RCC 7860 (cell line): ENCODE measurements around the gene BAIAP2L2.
A peak's percentile ranks its signal among the peaks of the same experiment; 100 is the strongest.

Source experiments
- DNase-seq: peaks from one replicate; pipeline ENCODE4 v3.0.0-alpha.2; 2015; ENCODE audit warnings: low spot score
- FAIRE-seq: peaks from 2 replicates; lab custom pipeline; 2012; peaks lifted over from hg19 to GRCh38; lab: Jason Lieb, UNC

The BAIAP2L2 gene

DNA sequence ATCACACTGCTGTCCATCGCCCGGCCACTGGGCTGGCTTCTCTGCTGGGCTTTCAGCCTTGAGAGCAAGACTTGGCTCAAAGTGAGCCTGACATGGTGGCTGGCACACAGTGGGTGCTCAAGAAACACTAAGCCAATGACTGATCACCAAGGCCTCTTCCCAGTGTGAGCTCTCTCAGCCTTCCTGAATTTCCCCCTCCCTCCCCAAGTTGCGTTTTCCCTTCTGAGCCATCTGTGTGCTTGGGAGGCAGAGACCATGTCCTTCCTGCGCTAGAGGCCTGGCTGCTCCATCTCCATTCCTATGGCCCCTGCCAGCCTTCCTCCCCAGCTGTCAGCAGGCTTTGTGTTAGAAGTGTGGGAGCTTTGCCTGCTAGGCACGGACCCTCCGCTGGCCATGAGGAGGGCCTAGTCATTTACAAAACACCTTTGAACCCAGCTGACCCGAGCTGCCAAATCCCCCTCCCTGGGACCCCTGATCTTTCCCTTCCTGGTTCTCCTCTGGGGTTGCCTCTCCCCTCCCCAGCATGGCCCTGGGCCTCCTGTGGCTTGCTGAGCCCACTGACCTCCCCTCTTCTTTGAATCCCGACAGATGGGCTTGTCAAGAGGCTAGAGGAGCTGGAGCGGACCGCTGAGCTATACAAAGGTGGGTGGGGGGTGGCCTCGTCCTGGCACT, 40.1 kb downstream of the BAIAP2L2 start:
- FAIRE-seq, result no peak
- DNase-seq, result no peak

DNA sequence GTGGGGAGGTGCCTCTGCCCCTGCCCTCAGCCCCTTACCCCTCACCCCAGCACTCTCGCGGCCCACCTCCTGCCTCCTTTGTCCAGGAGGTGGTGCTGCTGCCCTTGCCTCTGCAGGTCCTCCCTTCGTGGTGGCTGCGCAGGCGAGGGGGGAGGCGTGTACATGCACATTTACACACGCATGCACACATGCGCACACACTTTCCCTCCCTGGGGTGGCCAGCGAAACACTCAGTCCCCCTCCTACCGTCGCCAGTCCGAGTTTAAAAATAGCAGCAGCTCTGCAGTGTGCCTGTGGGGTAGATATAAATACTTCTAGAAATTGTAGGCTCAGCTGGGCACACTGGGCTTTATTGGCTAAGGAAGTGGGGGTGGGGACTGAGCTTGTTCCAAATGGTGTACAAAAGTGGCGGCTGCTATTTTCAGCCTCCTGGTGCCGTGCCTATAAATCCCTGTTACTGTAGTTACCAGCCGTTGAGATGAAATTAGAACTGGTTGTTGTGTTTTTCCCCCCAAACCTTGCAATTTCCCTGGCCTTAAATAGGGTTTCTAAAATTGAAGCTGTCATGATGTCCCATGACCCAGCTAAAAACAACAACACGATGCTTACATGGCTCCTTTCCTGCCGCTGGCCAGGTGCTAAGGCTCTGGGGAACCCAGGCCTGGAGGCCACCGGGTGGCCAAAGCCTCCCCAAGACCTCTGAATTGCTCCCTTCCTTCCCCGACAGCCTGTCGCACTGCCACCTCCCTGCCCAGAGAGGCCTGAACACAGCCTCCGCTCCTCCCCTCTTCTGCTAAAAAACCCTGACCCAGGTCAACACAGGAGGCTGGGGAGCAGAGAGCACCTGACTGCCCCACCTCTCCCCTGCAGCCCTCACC, 40.9 kb downstream of the BAIAP2L2 start:
- DNase-seq (no peak), FAIRE-seq (no peak)

DNA sequence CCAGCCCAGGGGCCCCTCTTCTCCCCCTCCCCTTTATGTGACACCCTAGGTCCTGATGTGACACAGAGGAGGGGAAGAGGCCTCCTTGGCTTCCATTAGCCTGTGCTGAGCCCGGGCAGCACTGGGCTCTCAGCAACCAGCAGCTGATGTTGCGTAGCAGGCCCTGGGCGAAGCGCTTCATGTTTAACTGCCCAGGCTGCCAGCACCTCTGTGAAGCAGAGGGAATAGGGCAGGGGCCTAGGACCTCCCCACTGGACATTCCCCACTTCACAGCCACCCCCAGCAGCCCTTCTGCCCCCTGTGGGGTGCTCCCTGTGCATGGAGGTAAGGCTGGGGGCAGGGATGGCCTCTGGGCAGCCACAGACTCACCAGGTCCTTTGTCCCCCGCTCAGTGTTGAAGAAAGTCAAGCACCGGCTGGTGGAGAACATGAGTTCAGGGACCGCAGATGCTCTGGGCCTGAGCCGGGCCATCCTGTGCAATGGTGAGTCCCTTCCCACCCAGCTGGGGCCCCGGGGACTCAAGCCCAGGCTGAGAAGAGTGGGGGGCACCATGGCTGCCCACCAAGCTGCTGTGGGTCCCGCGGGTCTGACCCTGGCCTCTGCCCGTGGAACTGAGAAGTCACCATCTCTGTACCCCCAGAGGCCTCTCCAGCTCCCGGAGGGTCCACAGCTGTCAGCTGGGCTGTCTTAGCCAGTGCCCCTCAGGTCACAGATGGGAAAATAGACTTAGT, 41.7 kb downstream of the BAIAP2L2 start:
- no peak for FAIRE-seq
- no peak for DNase-seq

DNA sequence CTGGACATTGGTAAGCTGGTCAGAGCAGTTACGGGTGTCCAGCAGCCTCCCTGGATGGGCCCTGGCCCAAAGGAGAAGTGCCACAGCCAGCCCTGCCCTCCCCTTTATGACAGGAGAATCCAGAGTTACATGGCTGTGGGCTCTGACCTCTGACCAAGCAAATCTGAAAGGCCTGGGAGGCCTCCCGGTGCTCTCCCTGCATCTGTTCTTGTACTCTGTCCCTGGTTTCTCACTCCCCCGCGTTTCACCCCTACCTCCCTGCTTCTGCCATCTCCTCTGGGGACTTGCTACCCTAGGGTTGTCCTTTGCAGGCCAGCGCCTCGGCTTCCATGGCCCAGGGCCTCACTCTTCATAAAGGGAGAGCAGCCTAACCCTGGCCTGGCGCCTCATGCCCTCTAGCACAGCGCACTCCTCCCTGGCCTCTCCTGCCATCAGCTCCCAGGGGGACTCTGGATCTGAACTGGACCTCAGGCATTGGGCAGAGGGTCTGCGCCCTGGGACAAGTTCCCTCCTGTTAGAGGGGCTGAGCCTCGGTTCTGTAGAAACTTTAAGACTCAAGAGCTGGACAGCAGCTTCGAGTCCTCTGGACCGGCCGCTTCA, 42.6 kb downstream of the BAIAP2L2 start:
- no peak for DNase-seq
- FAIRE-seq, result no peak

DNA sequence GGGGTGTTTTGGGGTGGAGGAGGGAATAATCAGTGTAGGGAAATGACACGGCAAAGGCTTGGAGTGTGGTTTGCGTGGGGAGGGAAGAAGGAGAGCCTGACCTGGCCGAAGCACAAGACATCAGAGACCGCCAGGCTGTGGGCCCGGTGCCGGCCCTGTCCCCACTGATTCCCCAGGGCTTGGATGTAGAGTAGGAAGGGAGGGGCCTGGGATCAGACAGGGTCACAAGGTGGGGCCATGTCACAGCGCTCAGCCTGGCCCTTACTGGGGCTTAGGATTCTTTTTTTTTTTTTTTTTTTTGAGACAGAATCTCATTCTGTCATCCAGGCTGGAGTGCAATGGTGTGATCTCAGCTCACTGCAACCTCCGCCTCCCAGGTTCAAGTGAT, 43.5 kb downstream of the BAIAP2L2 start:
- no peak for FAIRE-seq
- no peak for DNase-seq

DNA sequence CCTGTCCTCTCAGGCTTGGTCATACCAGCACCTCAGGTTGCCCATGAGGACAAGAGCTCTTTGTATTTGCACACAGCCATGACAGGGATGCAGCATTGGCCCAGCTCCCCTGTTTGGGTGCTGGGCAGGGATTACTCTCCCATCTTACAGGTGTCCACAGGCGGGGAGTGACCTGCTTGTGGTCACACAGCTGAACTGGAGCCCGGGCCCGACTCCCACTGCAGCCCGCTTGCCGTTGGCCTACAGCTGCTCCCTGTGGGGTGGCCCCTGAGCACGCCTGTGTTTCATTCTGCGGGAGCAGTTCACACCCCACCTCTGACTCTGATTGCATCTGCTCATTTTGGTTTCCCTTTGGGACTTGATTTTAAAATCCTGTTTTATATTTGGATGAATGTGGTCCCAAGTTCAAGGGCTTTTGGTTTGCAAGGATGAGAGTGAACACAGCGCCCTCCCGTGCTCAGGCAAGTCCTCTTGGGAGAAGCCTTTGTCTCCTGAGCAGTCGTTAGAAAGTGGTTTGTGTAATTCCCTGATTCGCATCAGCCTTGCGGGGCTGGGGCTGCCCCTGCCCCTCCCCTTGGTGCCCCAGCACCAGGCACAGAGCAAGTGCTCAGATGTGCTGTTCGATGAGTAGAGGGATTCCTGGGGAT, 44.0 kb downstream of the BAIAP2L2 start:
- FAIRE-seq (no peak), DNase-seq (no peak)

DNA sequence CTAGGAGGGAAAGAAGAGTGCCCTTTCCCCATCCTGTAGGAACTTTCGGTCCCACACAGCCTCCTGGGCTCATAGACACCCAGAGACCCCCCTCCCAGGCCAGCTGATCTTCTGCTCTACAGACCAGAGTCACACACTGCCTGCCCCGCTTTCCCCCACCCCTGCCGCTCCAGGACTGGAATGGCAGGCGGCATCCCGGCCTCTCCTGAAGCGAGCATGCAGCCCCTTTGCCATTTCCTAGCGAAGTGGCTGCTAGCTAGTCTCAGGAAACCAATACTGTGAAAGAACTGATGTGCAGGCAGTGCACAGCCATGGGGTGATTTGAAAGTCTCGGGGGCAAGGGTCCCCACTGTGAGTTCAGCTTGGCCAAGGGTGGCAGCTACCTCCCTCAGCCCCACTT, 44.9 kb downstream of the BAIAP2L2 start:
- FAIRE-seq (no peak), DNase-seq (no peak)

DNA sequence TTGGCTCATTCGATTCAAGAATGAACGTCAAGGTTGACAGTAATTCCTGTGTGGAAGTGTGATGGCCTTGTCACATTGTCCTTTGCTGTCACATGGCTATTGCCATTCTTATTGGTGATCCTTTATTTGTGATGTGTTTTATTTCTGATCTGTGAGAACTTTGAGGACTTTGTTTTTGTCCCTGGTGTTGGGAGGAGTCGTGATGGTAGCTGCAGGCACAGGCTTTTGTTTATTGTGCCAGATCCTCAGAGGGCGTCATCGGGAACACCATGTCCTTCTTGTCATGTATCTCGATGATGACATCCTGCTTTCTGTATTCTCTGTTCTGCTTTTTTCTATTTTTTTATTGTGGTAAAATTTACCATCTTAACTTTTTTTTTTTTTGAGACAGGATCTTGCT, 47.7 kb downstream of the BAIAP2L2 start:
- FAIRE-seq (no peak), DNase-seq (no peak)

DNA sequence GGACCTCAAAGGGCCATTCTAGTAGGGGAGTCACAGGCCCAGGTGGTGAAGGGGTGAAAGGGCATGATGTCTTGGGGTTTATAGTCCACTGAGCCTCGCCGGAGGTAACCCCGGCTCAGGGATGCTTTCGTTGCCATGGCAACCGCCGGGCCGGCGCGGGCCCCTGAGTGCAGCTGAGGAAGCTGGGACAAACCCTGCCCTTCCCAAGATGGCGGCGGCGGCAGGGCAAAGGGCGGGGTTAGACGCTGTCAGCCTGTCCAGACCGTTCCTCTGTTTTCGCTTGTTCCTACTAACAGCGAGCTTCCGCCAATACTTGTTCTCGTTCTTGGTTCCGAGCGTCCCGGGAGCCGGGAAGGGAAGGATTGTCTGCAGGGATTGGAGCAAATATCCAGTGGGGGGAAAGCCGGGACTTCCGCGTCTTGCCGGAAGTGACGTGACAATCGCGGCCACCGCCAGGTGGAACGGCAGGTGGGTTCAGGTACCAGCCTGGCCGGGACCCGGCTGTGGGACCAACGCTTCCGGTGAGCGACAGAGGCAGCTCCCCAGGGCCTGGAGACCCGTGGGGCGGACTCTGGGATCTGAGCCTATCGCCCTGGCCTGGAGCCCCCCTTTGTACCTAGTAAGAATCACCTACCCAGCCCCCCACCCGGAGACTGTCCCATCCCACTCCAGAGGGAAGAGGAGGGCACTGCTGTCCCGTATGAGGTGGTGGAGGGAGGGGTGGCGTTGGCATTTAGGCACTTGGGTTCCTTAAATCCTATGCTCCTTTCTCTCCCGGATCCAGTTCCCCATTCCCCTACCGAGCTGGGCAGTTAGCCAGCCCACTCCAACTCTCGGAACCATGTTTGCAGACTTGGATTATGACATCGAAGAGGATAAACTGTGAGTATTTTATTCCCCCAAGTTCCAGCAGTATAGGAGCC, 53.3 kb downstream of the BAIAP2L2 start, which contains the start of gene PICK1:
Gene PICK1, plus strand, starts transcription at position 436 of the 923 bp plus-strand sequence. Its CDS starts 406 bp downstream, at position 842.
- DNase-seq (peak; percentile 4), FAIRE-seq (no peak)

DNA sequence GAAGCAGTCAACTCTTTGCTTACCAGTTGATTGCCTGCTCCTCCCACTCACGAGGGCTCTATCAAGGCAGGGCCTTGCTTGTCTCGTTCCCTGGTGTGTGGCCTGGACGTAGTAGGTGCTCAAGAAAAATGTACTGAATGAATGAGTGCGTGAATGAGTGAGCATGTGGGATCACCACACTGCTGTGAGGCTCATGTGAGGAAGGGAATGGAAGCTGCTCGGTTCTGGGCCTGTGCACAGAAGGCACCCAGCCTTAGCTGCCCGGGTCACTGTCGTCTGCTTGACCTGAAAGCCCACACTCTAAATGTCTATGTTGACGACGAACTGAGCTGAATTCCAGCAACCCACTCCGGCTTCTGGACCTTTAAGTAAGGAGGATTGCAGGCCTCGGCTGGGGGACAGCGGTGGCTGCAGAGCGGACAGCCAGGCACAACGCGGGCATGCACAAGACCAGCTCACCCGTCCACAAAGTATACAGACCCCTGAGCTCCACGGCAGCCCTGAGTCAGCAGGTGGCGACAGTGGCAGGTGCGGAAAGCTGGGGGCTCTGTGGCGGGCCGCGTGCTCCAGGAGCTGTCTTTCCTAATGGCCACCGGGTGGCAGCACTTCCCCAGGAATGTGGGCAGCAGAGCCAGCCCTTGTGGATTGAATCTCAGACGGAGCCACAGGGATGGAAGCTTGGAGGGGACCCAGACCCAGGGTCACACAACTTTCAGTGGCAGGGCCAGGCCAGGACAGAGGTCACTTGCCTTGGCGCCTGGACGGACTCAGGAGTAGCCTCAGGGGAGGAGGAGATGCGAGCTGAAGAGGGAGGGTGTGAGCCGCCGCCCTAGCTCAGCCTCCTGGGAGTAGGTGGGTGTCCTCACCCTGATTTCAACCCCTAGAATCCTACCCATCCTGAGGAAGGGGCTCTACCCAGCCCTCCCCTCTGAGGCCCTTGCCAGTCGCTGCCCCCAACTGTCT, 58.3 kb downstream of the BAIAP2L2 start:
- DNase-seq (peak; percentile 73), FAIRE-seq (no peak)

DNA sequence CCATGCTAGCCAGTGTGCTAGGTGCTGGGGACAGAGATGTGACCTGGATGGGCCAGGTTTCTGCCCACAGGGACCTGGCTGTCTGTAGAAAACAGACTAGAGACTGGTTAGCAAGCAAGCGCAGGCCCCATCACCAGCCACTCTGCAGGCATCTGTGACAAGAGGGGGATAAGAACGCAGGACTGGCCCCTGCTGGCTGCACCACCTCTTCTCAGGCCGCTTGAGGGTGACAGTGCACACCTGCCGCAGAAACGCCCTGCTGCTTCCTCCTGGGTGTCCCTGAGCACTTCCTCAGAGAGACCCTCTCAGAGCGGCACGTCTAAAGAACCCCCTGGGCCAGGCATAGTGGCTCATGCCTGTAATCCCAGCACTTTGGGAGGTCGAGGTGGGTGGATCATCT, 59.2 kb downstream of the BAIAP2L2 start:
- DNase-seq (no peak), FAIRE-seq (no peak)

DNA sequence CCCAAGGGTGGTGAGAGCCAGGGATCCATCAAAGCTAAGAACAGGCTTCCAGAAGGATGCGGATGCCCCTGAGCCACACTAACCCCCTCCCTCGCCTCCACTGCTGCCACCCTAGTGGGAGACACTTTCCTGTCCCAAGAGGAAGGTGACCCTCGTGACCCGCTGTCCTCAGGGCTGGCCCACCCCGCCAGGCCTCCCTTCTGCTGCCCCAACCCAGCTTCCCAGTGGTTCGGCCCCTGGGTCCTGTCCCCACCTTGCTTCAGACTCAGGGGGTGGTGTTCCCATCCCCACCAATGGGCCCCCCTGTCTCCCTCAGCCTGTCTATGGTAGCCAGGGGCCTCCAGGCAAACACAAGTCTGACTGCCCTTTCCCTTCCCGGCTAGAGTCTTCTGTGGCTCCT, 59.8 kb downstream of the BAIAP2L2 start:
- FAIRE-seq, result no peak
- DNase-seq, result no peak

DNA sequence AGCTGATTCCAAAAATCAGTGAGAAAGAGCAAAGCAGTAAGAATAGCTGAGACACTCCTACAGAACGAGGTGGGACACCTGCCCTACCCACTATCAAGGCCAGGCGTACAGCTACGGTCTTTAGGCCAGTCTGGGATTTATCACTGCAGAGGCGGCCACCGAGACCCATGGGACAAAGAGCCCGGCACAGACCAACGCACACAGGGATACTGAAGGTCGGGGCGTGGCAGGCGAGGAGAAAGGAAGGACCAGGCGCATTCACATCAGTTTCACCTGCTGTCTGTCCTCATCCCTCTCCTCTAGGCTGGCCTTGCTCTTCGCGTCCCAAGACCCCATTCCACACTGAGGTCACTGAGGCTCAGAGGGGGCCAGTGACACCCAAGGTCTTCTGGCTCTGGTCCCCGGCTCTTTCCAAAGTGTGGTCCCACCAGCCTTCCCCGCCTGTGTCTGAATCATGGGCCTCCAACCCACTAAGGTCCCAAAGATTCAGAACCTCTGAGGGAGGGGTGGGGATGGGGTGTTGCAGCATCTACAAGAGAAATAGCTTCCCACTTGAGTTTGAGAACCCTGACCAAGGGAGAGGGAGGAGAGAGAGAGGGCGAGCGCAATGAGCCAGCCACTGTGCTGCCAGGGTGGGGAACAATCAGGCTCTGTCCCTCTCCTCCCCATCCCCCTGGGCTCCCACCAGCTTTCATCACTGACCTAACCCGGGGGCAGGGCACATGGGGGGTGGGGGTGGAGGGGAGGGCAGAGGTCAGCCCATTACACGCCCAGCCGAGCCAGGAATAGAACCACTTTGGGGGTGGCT, 60.5 kb downstream of the BAIAP2L2 start:
- FAIRE-seq (no peak), DNase-seq (no peak)

DNA sequence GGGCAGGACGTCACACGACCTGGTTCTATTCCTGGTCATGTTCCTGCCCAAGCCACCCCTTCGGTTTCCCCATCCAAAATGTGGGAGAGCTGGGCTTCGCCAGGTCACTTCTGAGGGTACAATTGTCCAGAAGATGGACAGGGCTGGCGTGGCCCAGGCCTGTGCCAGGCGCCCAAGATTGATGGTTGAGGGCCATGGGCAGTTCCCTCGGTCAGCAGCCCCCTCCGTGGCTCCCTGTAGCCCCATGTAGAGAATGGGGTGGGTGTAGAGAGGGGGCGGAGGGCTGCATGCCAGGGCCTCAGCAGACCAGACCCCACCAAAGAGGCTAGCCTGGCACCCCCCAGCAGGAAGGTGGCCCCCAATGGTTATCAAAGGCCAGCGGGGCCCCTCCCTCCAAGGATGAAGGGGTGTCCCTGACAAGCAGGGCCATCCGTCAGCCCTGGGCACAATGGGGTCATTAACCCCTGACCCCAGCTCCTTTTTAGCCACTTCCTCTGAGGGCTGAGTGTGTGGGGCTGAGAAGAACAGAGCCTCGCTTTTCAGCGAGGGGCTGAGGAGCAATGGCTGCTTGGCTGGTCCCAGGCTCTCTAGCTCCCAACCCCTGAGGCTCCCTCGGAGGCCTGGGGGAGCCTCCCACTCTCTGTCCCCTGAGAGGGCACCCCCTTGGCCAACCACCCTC, 64.3 kb downstream of the BAIAP2L2 start:
- DNase-seq, result no peak
- FAIRE-seq, result no peak

DNA sequence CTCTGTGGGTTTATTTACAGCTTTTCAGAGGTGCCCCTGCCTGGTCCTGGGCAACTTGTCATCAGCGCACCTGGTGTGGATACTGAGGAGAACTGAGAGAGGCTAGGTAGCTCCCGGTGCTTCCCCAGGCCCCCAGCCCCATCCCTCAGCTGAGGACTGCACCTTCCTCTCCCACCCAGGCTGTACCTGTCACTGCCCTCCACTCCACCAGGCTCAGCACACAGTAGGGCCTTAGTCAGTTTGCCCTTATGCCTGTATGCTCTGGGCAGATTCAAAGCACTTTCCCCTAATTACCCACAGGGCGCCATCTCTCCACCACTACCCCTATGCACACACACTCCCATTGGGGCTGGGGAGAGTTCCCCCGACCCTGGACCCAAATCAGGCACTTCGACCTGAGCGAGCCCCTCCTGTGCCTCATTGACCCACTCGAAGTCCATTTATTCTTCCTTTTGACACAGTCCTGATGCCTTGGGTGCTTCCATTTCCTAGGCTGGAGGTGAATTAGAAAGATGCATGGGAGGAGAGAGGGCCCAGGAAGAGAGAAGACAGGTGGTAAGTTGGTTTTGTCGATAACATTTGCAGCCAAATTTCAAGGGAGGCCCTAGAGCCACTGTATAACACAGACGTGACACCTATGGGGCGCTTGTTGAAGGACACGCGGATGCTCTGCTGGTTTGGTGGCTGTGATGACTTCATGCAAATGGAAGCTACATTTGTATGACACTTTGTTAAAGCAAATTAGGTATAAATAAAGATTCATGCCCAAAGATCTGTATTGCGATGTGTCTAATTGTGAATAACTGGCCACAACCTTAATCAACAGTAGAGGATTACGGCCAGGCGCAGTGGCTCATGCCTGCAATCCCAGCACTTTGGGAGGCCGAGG, 67.1 kb downstream of the BAIAP2L2 start:
- DNase-seq, result no peak

DNA sequence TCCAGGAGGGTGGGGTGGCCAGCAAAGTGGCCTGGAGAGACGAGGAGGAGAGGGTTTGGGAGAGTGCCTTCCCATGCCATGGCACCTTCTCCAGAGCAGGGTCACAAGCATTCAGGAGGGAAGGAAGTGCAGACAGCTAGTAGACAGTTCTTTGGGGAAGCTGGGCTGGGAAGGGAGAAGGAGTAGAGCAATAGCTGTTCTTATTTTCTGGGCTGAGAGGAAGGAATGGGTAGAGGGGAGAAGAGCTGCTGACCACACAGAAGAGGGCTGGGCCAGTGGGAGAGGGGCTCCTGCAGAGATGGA, 68.0 kb downstream of the BAIAP2L2 start:
- FAIRE-seq, result no peak

More for the DNA sequence above, 67.1 kb downstream of the BAIAP2L2 start:
- FAIRE-seq, result no peak

More for the DNA sequence above, 68.0 kb downstream of the BAIAP2L2 start:
- DNase-seq, result no peak
